Bronchial epithelial cell (primary cell): Measurements from ENCODE around the gene CNKSR1. TPM values are rescaled to one million over a fixed set of nuclear protein-coding genes. Genes with fewer than 3 reads are reported as not detected.

ENCODE experiments used
- DNase-seq: peaks from one replicate; pipeline ENCODE4 v3.0.0-alpha.2; 2010; ENCODE audit warnings: low read depth
- FAIRE-seq: peaks from 2 replicates; lab custom pipeline; 2011; peaks lifted over from hg19 to GRCh38; lab: Jason Lieb, UNC
- H3K27me3 ChIP-seq: 2 replicates; pipeline ENCODE4 v1.5.1; 2011; ENCODE audit warnings: low read length; ENCODE audit not compliant: control insufficient read depth, insufficient read depth
- H3K36me3 ChIP-seq: 2 replicates; pipeline ENCODE4 v1.5.1; 2011; ENCODE audit warnings: low read length; ENCODE audit not compliant: control insufficient read depth, insufficient read depth
- H3K4me3 ChIP-seq: 2 replicates; pipeline ENCODE4 v1.5.1; 2011; ENCODE audit warnings: mild to moderate bottlenecking, low read depth, low read length, control low read depth
- CTCF ChIP-seq: IDR thresholded peaks from 2 replicates; pipeline ENCODE4 v1.5.1; 2011; ENCODE audit warnings: mild to moderate bottlenecking, moderate library complexity, low read length, control low read depth, inconsistent platforms; ENCODE audit not compliant: insufficient read depth, severe bottlenecking
- total RNA-seq: library from RNA; depleted of rRNA; stranded (reverse); fragments of >200 nt; gene quantifications from 2 replicates; pipeline ENCODE4 v1.2.1, GENCODE V29; 2014

Gene CNKSR1
- total RNA-seq, 1 donor from 2014 or later: 15.8 TPM

- FAIRE-seq (no peak), DNase-seq (no peak)
- Histone ChIP-seq H3K4me3 (no peak overlapping the region), H3K36me3 (no peaks in the 10 kb centered on the region), H3K27me3 (no peaks in the 10 kb centered on the region)
- no peak for TF ChIP-seq CTCF
Measured at GRCh38 chr1:26148887-26149286, 28.4 kb upstream of the CNKSR1 start.

GRCh38 chr1:26153966-26154532 is 23.2 kb upstream of the CNKSR1 start:
- no peak for FAIRE-seq
- Histone ChIP-seq H3K27me3 (peaks cover 6% of the 10 kb centered on the region), H3K4me3 (no peak overlapping the region), H3K36me3 (no peaks in the 10 kb centered on the region)
- TF ChIP-seq CTCF: no peak
- DNase-seq: no peak

- TF ChIP-seq CTCF: no peak
- no peaks in the 10 kb centered on the region for H3K36me3 ChIP-seq
- peaks cover 6% of the 10 kb centered on the region for H3K27me3 ChIP-seq
- H3K4me3 ChIP-seq: no peak overlapping the region
- FAIRE-seq (no peak), DNase-seq (no peak)
Measured at GRCh38 chr1:26154750-26155149, 22.5 kb upstream of the CNKSR1 start.

- H3K36me3 ChIP-seq: no peaks in the 10 kb centered on the region
- peaks cover 6% of the 10 kb centered on the region for H3K27me3 ChIP-seq
- DNase-seq: no peak
- no peak for FAIRE-seq
- no peak overlapping the region for H3K4me3 ChIP-seq
- TF ChIP-seq CTCF: no peak
Measured at GRCh38 chr1:26155370-26156284, 21.7 kb upstream of the CNKSR1 start.

GRCh38 chr1:26156285-26157038 is 20.8 kb upstream of the CNKSR1 start:
- no peak for TF ChIP-seq CTCF
- Histone ChIP-seq H3K4me3 (no peak overlapping the region), H3K36me3 (no peaks in the 10 kb centered on the region), H3K27me3 (peaks cover 6% of the 10 kb centered on the region)
- DNase-seq (no peak), FAIRE-seq (no peak)
